Measurements from ENCODE around the gene STKLD1.

The STKLD1 gene

DNA sequence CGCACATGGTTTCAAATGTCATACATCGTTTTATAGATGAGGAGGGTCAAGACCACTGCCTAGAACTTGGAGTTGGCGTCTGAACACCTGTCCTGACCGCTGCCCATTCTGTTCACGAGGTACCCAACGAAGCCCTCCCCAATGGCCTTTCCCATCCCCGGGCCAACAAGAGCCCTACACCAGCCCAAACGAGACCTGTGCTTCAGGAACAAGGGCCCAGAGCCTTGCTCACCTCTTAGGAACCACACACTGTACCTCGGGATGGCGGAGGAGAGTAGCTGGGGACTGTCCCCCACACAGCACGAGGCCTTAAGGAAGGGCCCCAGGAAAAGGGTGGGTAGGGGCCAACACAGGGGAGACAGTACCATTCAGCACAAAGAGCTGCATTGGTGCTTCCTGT, 43.2 kb upstream of the STKLD1 start:
- TF ChIP-seq, protein P1, sequence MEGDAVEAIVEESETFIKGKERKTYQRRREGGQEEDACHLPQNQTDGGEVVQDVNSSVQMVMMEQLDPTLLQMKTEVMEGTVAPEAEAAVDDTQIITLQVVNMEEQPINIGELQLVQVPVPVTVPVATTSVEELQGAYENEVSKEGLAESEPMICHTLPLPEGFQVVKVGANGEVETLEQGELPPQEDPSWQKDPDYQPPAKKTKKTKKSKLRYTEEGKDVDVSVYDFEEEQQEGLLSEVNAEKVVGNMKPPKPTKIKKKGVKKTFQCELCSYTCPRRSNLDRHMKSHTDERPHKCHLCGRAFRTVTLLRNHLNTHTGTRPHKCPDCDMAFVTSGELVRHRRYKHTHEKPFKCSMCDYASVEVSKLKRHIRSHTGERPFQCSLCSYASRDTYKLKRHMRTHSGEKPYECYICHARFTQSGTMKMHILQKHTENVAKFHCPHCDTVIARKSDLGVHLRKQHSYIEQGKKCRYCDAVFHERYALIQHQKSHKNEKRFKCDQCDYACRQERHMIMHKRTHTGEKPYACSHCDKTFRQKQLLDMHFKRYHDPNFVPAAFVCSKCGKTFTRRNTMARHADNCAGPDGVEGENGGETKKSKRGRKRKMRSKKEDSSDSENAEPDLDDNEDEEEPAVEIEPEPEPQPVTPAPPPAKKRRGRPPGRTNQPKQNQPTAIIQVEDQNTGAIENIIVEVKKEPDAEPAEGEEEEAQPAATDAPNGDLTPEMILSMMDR (IDR thresholded peaks at IDR 0.05; ENCODE audit: low read depth, low read length) = no peak
- H3K4me3 ChIP-seq (ENCODE audit: low read depth, low read length) = no peak overlapping the region

DNA sequence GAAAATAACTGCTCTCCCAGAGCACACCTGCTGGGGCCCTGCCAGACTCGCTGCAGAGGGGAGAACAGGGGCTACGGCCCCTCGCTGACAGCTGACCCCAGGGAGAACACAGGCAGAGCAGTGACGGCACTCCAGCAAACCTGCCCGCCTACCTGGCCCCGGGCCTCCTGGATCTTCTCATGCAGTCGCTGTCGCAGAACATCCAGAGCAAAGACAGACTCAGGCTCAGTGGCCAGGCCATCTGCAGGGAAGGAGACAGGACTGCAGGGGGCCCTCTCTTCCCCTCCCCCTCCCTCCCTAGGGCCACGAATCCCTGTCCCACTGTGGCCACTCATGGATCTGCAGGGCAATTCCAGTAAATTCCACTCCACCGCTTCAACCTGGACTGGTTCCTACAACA, 42.6 kb upstream of the STKLD1 start:
- TF ChIP-seq, protein P1 (IDR thresholded peaks at IDR 0.05; ENCODE audit: low read depth, low read length) = no peak
- no peak overlapping the region for H3K4me3 ChIP-seq (ENCODE audit: low read depth, low read length)

DNA sequence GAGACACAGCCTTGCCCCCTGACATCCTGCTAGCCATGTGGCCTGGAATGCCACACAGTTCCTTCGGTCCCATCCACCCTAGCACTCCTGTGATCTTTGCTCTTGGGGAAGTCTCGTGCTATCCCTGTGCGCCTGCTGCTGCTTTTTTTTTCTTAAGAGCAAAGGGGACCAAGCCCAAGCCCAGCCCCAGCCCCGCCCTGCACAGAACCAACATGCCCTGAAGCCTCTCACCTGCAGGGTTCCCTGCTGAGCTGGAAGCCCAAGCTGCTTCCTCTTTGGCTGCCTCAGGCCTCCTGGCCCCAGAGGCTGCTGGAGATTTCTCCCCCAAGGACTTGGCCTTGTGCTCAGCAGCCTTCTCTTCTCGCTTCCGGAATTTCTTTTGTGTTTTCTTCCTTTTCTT, 42.0 kb upstream of the STKLD1 start:
- no peak overlapping the region for H3K4me3 ChIP-seq (ENCODE audit: low read depth, low read length)
- TF ChIP-seq, protein P1 (IDR thresholded peaks at IDR 0.05; ENCODE audit: low read depth, low read length) = no peak

DNA sequence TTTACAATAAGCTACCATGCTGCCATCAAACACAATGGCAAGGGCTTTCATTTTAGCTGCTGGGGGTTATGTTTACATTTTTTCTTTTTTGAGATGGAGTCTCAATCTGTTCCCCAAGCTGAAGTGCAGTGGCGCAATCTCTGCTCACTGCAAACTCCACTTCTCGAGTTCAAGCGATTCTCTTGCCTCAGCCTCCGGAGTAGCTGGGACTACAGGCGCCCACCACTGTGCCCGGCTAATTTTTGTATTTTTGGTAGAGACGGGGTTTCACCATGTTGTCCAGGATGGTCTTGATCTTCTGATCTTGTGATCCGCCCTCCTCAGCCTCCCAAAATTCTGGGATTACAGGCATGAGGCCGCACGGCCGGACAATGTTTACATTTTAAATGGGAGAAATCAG, 41.3 kb upstream of the STKLD1 start:
- peak overlapping the region; percentile 94 for H3K4me3 ChIP-seq (ENCODE audit: low read depth, low read length)

DNA sequence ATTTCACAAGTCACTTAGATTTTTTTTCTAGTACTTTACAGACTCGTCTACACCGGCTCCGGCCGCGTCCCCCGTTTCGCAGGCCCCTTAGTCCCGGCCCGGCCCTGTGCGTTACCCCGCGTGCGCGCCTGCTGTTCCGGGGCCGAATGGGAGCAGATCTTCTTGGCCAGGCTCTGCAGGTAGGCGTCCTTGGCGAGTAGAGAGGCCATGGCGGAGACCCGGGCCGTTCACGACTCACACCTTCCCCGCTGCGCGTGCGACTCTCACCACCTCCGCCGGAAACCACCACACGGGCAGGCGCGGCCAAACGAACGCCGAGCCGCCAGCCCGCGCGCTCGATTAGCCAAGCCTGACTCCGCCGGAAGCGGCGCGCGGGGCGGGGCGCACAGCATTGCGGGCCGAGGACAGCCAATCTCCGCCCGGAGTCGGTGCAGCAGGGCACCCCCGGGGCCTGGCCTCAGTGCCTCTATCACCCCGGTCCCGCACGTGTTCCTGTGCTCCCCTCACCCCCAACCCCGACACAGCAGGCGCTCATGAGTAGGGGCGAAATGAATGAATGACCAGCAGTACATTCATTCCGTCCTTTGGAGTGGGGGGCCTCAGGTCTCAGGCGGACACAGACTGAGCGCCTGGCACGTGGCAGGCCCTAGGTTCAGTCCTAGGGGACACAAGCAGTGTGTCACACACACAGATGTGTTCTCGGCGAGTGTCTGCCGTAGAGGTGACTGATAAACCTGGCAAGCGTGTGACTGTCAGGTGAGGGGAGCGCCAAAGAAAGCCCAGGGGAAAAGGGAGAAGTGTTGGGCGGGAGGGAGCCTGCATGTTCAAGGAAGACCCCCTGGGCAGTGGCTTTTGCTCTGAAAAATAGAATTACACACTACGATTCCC, 40.0 kb upstream of the STKLD1 start, which contains the start of gene SURF6:
Gene SURF6, minus strand, starts transcription at position 265 of the 888 bp plus-strand sequence. Its CDS starts 56 bp downstream, at position 209.
- TF ChIP-seq, protein P1 (IDR thresholded peaks at IDR 0.05; ENCODE audit: low read depth, low read length) = no peak
- H3K4me3 ChIP-seq (ENCODE audit: low read depth, low read length) = peak within 1 kb of the TSS; percentile 94

DNA sequence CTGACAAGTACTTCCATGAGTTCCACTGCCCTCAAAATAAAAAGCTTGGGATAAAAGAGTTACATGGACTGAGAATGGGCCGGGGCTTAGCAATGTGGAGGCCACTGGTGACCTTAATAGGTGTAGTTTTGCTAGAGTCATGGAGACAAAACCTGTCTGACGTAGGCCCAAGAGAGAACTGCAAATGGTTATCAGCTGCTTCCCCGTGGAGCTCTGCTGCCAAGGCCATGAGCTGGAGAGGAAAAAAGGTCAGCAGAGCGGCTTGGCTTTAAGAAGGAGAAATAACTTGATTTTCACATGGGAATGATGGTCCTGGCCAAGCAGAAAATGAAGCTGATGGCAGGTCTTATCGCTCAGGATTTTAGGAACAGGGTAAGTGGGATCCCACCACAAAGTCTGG, 36.5 kb upstream of the STKLD1 start:
- TF ChIP-seq, protein P1 (IDR thresholded peaks at IDR 0.05; ENCODE audit: low read depth, low read length) = no peak

DNA sequence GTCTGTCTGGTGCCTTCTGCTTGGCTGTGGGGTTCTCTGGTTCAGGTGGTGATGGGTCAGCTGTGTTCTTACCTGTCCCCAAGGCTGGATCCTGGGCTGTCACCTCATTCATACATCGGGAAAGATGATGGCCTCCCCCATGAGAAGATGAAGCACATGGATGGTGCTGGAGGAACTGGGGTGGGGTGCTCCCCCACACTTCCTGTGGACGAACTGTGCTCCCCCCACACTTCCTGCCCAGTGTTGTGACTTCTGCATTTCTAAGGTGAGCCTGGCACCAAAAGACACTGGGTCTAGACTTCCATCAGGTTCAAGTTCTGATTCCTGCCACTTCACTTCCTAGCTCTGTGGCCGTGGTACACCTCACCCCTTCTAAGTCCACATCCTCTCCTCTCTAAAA, 35.9 kb upstream of the STKLD1 start:
- no peak overlapping the region for H3K4me3 ChIP-seq (ENCODE audit: low read depth, low read length)
- TF ChIP-seq, protein P1 (IDR thresholded peaks at IDR 0.05; ENCODE audit: low read depth, low read length) = no peak

More for the DNA sequence above, 36.5 kb upstream of the STKLD1 start:
- H3K4me3 ChIP-seq (ENCODE audit: low read depth, low read length) = no peak overlapping the region
